GM12875 (cell line): ENCODE measurements around the gene NUP43.

Source experiments
- H3K4me3 ChIP-seq: one replicate; pipeline ENCODE4 v1.5.1; 2011; ENCODE audit warnings: low read depth, low read length, control low read depth
- CTCF ChIP-seq: IDR thresholded peaks from 2 replicates; pipeline ENCODE4 v1.5.1; 2011; ENCODE audit warnings: low read depth, mild to moderate bottlenecking, control low read depth, inconsistent platforms, low read length, moderate library complexity, borderline replicate concordance; ENCODE audit not compliant: insufficient read depth

Gene NUP43

GRCh38 chr6:149771185-149771584, 24.9 kb upstream of the NUP43 start:
- H3K4me3 ChIP-seq, result no peak overlapping the region
- TF ChIP-seq CTCF, result no peak

- no peak overlapping the region for H3K4me3 ChIP-seq
- TF ChIP-seq CTCF, result no peak
Observed at GRCh38 chr6:149769676-149770075, 23.3 kb upstream of the NUP43 start.

- no peak overlapping the region for H3K4me3 ChIP-seq
- TF ChIP-seq CTCF, result no peak
Observed at GRCh38 chr6:149766156-149766769, 19.9 kb upstream of the NUP43 start.

- H3K4me3 ChIP-seq, result no peak overlapping the region
- TF ChIP-seq CTCF, result no peak
Observed at GRCh38 chr6:149763866-149764265, 17.5 kb upstream of the NUP43 start.

GRCh38 chr6:149761438-149761837, 15.1 kb upstream of the NUP43 start:
- TF ChIP-seq CTCF, result no peak
- no peak overlapping the region for H3K4me3 ChIP-seq

- no peak overlapping the region for H3K4me3 ChIP-seq
- no peak for TF ChIP-seq CTCF
Observed at GRCh38 chr6:149756261-149756636, 9.9 kb upstream of the NUP43 start.
